ENCODE measurements around the gene NBPF12.
"Not testable (repeated sequence)": the region's sequence is repeated elsewhere in the genome, so short reads cannot be mapped to it uniquely, and the experiment has no call there.

The NBPF12 gene

DNA sequence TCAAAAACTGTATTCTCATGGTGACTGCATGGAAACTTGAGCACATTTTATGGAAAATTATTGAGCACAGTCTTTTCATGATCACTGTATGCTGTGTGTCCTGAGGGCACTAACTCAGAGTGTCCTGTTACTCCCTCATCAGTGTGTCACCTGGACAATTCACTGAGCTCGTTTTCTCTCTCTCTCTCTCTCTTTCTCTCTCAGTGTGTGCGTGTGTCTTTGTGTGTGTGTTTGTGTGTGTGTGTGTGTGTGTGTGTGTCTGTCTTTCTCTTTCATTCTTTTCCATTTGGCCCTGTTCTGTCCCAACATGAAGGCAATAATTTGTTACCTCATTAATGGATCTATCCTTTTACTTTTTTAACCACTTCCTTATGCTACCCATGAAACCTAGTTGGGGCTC lies 49.4 kb downstream of the NBPF12 start:
- not testable (repeated sequence) for DNase-seq

DNA sequence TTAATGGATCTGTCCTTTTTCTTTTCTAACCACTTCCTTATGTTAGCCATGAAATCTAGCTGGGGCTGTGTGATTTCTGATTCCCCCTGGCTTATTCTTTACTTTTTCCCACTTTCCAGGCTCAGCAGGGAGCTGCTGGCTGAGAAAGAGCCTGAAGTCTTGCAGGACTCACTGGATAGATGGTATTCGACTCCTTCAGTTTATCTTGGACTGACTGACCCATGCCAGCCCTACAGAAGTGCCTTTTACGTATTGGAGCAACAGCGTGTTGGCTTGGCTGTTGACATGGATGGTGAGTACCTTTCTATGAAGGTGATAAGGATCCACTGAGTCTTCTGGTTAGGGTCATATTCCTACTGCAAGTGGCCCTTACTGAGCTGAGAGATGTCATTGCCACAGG lies 51.3 kb downstream of the NBPF12 start:
- not testable (repeated sequence) for DNase-seq

DNA sequence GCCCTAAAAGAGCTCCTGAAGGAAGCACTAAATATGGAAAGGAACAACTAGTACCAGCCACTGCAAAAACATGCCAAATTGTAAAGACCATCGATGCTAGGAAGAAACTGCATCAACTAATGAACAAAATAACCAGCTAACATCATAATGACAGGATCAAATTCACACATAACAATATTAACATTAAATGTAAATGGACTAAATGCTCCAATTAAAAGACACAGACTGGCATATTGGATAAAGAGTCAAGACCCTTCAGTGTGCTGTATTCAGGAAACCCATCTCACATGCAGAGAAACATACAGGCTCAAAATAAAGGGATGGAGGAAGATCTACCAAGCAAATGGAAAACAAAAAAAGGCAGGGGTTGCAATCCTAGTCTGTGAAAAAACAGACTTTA lies 70.4 kb downstream of the NBPF12 start:
- DNase-seq: not testable (repeated sequence)

DNA sequence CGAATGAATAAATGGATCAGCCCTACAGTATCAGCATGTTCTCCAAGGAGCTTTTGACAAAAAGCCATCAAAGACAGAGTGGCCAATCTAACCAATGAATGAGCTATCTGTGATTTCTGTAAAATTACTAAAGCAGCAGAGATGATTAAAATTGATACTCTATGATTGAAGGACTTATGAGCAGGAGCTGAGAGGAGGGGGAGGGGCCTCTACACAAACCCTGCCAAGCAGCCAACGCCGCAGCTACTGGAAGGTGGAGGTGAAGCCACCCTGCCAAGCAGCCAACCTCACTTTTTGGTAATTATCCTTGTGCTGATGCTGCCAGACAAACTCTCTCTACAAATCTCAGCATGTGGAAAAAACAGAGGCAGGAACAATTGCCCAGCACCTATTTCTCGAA lies 88.9 kb downstream of the NBPF12 start:
- not testable (repeated sequence) for DNase-seq

DNA sequence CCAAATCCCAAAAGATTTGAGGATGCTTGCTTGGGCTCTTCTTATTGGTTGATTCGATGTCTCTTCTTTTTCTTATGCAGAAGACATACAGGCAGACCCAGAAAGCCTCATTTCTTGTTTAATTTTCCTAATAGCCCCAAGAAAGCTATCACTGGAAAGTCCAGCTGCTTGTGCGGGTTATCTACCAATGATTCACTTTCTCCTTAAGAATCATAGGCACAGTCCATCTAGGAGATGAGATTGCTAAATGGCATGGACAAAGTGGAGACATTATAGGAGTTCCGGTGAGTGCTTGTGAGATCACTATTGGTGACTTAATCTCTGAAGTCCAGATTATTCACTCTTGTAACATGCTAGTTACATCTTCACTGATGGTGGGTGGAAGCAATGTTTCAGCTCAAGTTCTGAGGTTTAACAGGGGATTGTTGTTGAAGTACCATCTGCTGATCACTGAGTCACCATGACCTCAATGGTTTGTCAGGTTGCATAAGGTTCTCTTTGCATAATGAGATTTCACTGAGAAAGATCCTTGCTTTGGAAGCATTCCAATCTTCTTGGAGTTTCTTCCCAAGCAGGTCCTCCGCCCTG lies 92.0 kb downstream of the NBPF12 start:
- DNase-seq: not testable (repeated sequence)

DNA sequence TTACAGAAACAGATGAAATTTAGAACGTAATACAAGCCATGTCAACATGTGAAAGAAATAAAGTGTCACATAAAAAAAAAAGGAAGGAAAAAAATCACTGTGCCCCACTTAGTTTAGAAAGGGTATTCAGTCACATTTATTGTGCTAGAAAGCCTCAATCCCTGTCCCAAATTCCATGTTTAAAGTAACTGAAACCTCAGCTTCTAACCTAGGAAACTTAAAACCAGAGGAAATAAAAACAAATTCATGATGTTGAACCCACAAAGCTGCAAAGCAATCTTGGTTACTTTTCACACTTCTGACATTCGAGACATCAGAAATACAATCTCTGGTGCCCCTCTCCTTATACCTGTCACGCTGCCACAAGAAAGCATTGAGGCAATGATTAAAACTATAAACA lies 101.8 kb downstream of the NBPF12 start:
- DNase-seq: no peak

DNA sequence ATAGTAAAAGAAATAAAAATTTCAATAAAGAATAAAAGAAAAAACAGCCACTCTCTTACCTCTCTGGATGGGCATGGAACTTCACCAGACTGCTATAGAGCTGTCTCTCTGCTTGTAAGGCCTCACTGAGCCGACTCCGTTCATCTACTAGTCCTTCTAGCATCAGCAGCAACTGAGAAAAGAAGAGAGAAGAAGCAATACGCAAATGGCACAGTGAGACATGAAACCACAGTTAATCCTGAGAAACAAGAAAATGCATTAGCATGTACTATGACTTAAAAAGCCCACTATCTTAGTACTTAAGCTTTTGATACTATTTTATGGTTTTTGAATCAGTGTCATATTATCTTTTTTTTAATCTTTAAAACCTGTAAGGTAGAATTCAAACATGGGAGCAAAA lies 104.8 kb downstream of the NBPF12 start:
- not testable (repeated sequence) for DNase-seq

DNA sequence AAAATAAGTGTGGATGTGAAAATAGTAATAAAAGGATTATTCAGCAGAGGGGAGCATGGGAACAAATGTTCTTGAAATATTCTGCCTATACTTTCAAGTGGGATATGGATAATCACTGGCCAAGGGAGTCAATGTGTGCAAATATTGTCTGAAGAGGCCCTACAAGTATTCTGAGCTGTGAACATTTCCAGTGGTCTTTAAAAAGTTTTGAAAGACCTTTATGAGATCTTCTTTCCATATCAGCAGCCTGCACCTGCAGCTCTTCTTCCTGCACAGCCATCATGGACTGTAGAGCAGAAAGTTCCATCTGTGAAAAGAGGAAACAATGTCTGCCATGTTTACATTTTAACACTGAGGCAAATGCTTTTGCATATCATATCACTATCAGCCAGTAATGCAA lies 106.4 kb downstream of the NBPF12 start:
- not testable (repeated sequence) for DNase-seq
